Mesendoderm (in vitro differentiated cells): ENCODE results near the gene CYSLTR2.

Experiments used
- DNase-seq: peaks from one replicate; pipeline ENCODE4 v3.0.0; 2013
- H2AK5ac ChIP-seq: 2 replicates; pipeline ENCODE4 v1.6.1; 2013; ENCODE audit warnings: low read length, inconsistent platforms
- H2BK120ac ChIP-seq: 2 replicates; pipeline ENCODE4 v1.6.1; 2013; ENCODE audit warnings: low read depth, mild to moderate bottlenecking, low read length, moderate library complexity, mixed read lengths
- H2BK15ac ChIP-seq: replicated peaks from 2 replicates; pipeline ENCODE4 v1.6.1; 2013; ENCODE audit warnings: low read depth, mild to moderate bottlenecking, moderate library complexity
- H2BK5ac ChIP-seq: 2 replicates; pipeline ENCODE4 v1.6.1; 2013; ENCODE audit warnings: low read length, inconsistent platforms
- H3K18ac ChIP-seq: 2 replicates; pipeline ENCODE4 v1.6.1; 2013; ENCODE audit warnings: mild to moderate bottlenecking, low read length, mixed read lengths
- H3K23ac ChIP-seq: one replicate; pipeline ENCODE4 v1.6.1; 2013; ENCODE audit warnings: low read length
- H3K27ac ChIP-seq: 2 replicates; pipeline ENCODE4 v1.5.1; 2013; ENCODE audit warnings: low read depth, mild to moderate bottlenecking, inconsistent platforms, low read length, moderate library complexity
- H3K27me3 ChIP-seq: 2 replicates; pipeline ENCODE4 v1.6.1; 2013; ENCODE audit warnings: low read length, control low read depth, mild to moderate bottlenecking, inconsistent platforms; ENCODE audit not compliant: insufficient read depth, poor library complexity
- H3K36me3 ChIP-seq: 2 replicates; pipeline ENCODE4 v1.6.1; 2013; ENCODE audit warnings: low read length, inconsistent platforms; ENCODE audit not compliant: control insufficient read depth, insufficient read depth
- H3K4ac ChIP-seq: one replicate; pipeline ENCODE4 v1.6.1; 2013; ENCODE audit warnings: low read depth, mild to moderate bottlenecking, low read length, moderate library complexity
- H3K4me1 ChIP-seq: 2 replicates; pipeline ENCODE4 v1.6.1; 2013; ENCODE audit warnings: low read depth, low read length, inconsistent platforms; ENCODE audit not compliant: control insufficient read depth
- H3K4me2 ChIP-seq: 2 replicates; pipeline ENCODE4 v1.6.1; 2013; ENCODE audit warnings: low read length
- H3K4me3 ChIP-seq: 2 replicates; pipeline ENCODE4 v1.5.1; 2013; ENCODE audit warnings: mild to moderate bottlenecking, low read length
- H3K56ac ChIP-seq: one replicate; pipeline ENCODE4 v1.6.1; 2013; ENCODE audit warnings: low read length
- H3K79me1 ChIP-seq: 2 replicates; pipeline ENCODE4 v1.6.1; 2013; ENCODE audit warnings: low read length, inconsistent platforms
- H3K79me2 ChIP-seq: 2 replicates; pipeline ENCODE4 v1.6.1; 2013; ENCODE audit warnings: mild to moderate bottlenecking, low read length; ENCODE audit not compliant: control insufficient read depth, insufficient read depth
- H3K9ac ChIP-seq: 2 replicates; pipeline ENCODE4 v1.6.1; 2013; ENCODE audit warnings: low read length, inconsistent platforms
- H4K5ac ChIP-seq: one replicate; pipeline ENCODE4 v1.6.1; 2013; ENCODE audit warnings: low read length
- H4K8ac ChIP-seq: one replicate; pipeline ENCODE4 v1.6.1; 2013; ENCODE audit warnings: low read depth, mild to moderate bottlenecking, control low read depth, low read length, moderate library complexity
- WGBS: extraction: QIAGEN DNeasy Blood & Tissue Kit; methylation state at CpG from one replicate; pipeline ENCODE4 v1.1.7; 2013; ENCODE audit warnings: low lambda C conversion rate, missing lambda C conversion rate; ENCODE audit not compliant: insufficient coverage; ENCODE audit errors: extremely low coverage; 5-methylcytosine and 5-hydroxymethylcytosine counted together

Gene CYSLTR2

DNA sequence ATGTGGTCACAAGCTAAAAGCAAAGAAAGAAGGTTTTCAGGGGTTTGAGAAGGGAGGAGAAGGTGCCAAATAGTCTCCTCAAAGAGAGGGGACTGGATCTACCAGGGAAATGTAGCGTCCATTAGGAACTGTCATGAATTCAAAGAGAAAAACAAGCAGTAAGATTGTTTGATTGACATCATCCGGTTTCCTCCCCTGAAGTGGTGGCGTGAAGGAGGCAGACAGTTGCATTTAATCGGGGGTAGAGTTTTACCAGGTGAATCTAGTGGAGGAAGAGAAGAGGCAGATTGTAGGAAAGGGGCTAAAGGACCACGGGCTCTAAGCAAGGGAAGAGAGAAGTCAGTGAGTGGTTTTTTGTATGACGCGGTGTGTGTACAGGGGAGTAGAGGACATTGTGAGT, 13.0 kb upstream of the CYSLTR2 start:
- Histone ChIP-seq H3K18ac (no peak overlapping the region), H3K56ac (peak overlapping the region; percentile 22), H3K27ac (no peak overlapping the region), H3K4me1 (peaks cover 17% of the 10 kb centered on the region), H2BK5ac (peak overlapping the region; percentile 83), H3K4me3 (no peak overlapping the region), H2BK15ac (no peak overlapping the region), H2BK120ac (no peak overlapping the region), H3K36me3 (no peaks in the 10 kb centered on the region), H4K5ac (no peak overlapping the region), H3K79me1 (no peaks in the 10 kb centered on the region), H3K9ac (no peak overlapping the region), H3K23ac (no peak overlapping the region), H4K8ac (no peak overlapping the region), H3K27me3 (no peaks in the 10 kb centered on the region), H3K79me2 (no peaks in the 10 kb centered on the region), H3K4ac (no peak overlapping the region), H2AK5ac (no peak overlapping the region), H3K4me2 (no peak overlapping the region)
- no peak for DNase-seq
- no CpG with 5 or more reads among the region's 7 CpGs for WGBS

- H3K4me2 ChIP-seq: no peak overlapping the region
- H4K8ac ChIP-seq: no peak overlapping the region
- H3K18ac ChIP-seq: no peak overlapping the region
- H3K79me1 ChIP-seq: no peaks in the 10 kb centered on the region
- H3K79me2 ChIP-seq: no peaks in the 10 kb centered on the region
- H3K4me3 ChIP-seq: no peak overlapping the region
- no peak overlapping the region for H3K56ac ChIP-seq
- H3K4me1 ChIP-seq: peaks cover 17% of the 10 kb centered on the region
- no peak overlapping the region for H3K23ac ChIP-seq
- no peak overlapping the region for H2AK5ac ChIP-seq
- no peaks in the 10 kb centered on the region for H3K36me3 ChIP-seq
- H2BK5ac ChIP-seq: peak overlapping the region; percentile 27
- no peak for DNase-seq
- no peak overlapping the region for H4K5ac ChIP-seq
- no CpG with 5 or more reads among the region's 2 CpGs for WGBS
- H3K27me3 ChIP-seq: no peaks in the 10 kb centered on the region
- no peak overlapping the region for H3K27ac ChIP-seq
- H3K4ac ChIP-seq: peak overlapping the region; percentile 40
- H2BK120ac ChIP-seq: no peak overlapping the region
- H2BK15ac ChIP-seq: no peak overlapping the region
- H3K9ac ChIP-seq: no peak overlapping the region
These were observed 12.3 kb upstream of the CYSLTR2 start for GRCh38 chr13:48641404-48641803.

DNA sequence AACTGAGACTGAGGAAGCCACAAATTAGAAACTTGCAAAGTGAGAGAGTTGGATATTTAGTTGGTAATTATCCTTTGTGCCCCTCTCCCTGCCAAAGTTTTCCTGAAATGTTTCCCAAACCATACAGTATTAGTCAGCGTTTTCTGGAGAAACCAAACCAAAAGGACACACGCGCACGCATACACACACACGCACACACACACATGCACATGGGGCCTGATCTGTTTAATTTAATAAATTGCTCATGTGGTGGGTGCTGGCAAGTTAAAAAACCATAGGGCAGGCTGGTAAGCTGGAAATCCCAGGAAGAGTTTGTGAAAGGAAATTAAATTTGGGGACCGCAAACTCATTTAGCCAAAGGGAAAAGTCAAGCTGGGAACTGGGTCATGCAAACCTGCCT, 11.7 kb upstream of the CYSLTR2 start:
- no peak overlapping the region for H3K27ac ChIP-seq
- H3K23ac ChIP-seq: no peak overlapping the region
- no peak for DNase-seq
- H3K4me3 ChIP-seq: no peak overlapping the region
- no peaks in the 10 kb centered on the region for H3K79me2 ChIP-seq
- peak overlapping the region; percentile 64 for H3K18ac ChIP-seq
- H2AK5ac ChIP-seq: no peak overlapping the region
- no peak overlapping the region for H3K9ac ChIP-seq
- H3K36me3 ChIP-seq: no peaks in the 10 kb centered on the region
- no peak overlapping the region for H2BK120ac ChIP-seq
- peak overlapping the region; percentile 22 for H3K56ac ChIP-seq
- WGBS: no CpG with 5 or more reads among the region's 6 CpGs
- no peak overlapping the region for H3K4ac ChIP-seq
- no peak overlapping the region for H4K5ac ChIP-seq
- no peaks in the 10 kb centered on the region for H3K79me1 ChIP-seq
- H3K4me1 ChIP-seq: peaks cover 17% of the 10 kb centered on the region
- peak overlapping the region; percentile 52 for H2BK5ac ChIP-seq
- no peak overlapping the region for H4K8ac ChIP-seq
- no peak overlapping the region for H2BK15ac ChIP-seq
- no peak overlapping the region for H3K4me2 ChIP-seq
- no peaks in the 10 kb centered on the region for H3K27me3 ChIP-seq

GRCh38 chr13:48643159-48643558, 10.6 kb upstream of the CYSLTR2 start:
- no peak overlapping the region for H2BK15ac ChIP-seq
- H3K27ac ChIP-seq: no peak overlapping the region
- DNase-seq: no peak
- no peak overlapping the region for H2BK120ac ChIP-seq
- H4K8ac ChIP-seq: no peak overlapping the region
- no peak overlapping the region for H3K56ac ChIP-seq
- WGBS: no CpG with 5 or more reads among the region's 1 CpG
- H3K36me3 ChIP-seq: no peaks in the 10 kb centered on the region
- H3K27me3 ChIP-seq: no peaks in the 10 kb centered on the region
- H3K4me3 ChIP-seq: no peak overlapping the region
- H3K4me2 ChIP-seq: no peak overlapping the region
- H2BK5ac ChIP-seq: no peak overlapping the region
- no peak overlapping the region for H4K5ac ChIP-seq
- H2AK5ac ChIP-seq: no peak overlapping the region
- no peak overlapping the region for H3K23ac ChIP-seq
- H3K4ac ChIP-seq: no peak overlapping the region
- H3K9ac ChIP-seq: no peak overlapping the region
- peaks cover 17% of the 10 kb centered on the region for H3K4me1 ChIP-seq
- H3K79me1 ChIP-seq: no peaks in the 10 kb centered on the region
- H3K18ac ChIP-seq: no peak overlapping the region
- no peaks in the 10 kb centered on the region for H3K79me2 ChIP-seq

GRCh38 chr13:48644141-48644540, 9.6 kb upstream of the CYSLTR2 start:
- Histone ChIP-seq H4K5ac (no peak overlapping the region), H3K9ac (no peak overlapping the region), H3K27ac (no peak overlapping the region), H2AK5ac (no peak overlapping the region), H4K8ac (no peak overlapping the region), H2BK120ac (no peak overlapping the region), H3K18ac (no peak overlapping the region), H3K4me3 (no peak overlapping the region), H3K23ac (no peak overlapping the region), H3K56ac (no peak overlapping the region), H2BK5ac (no peak overlapping the region), H3K4ac (no peak overlapping the region), H3K36me3 (no peaks in the 10 kb centered on the region), H3K79me1 (no peaks in the 10 kb centered on the region), H3K4me2 (no peak overlapping the region), H3K79me2 (no peaks in the 10 kb centered on the region), H3K27me3 (no peaks in the 10 kb centered on the region), H2BK15ac (no peak overlapping the region), H3K4me1 (peaks cover 17% of the 10 kb centered on the region)
- WGBS: no CpG with 5 or more reads among the region's 5 CpGs
- peak; percentile 52 for DNase-seq

GRCh38 chr13:48644951-48645350, 8.8 kb upstream of the CYSLTR2 start:
- no peaks in the 10 kb centered on the region for H3K36me3 ChIP-seq
- no peak overlapping the region for H2BK120ac ChIP-seq

More at GRCh38 chr13:48644951-48645350, 8.8 kb upstream of the CYSLTR2 start:
- Histone ChIP-seq H3K9ac (no peak overlapping the region), H3K56ac (no peak overlapping the region), H3K4ac (no peak overlapping the region), H3K79me2 (no peaks in the 10 kb centered on the region), H3K4me1 (peaks cover 17% of the 10 kb centered on the region), H2BK5ac (no peak overlapping the region), H3K27me3 (no peaks in the 10 kb centered on the region), H3K23ac (no peak overlapping the region), H3K79me1 (no peaks in the 10 kb centered on the region), H3K4me2 (no peak overlapping the region), H4K5ac (no peak overlapping the region), H3K4me3 (no peak overlapping the region), H3K18ac (no peak overlapping the region), H2AK5ac (no peak overlapping the region), H4K8ac (no peak overlapping the region), H2BK15ac (no peak overlapping the region), H3K27ac (no peak overlapping the region)
- no peak for DNase-seq
